GM19324 (cell line): ENCODE results near the gene FZD10.

Experiments used
- ATAC-seq: cut with Tn5 transposase; IDR thresholded peaks from one replicate; pipeline ENCODE4 v1.9.1; 2021; ENCODE audit warnings: mild to moderate bottlenecking, moderate library complexity; ENCODE audit not compliant: unreplicated experiment, low FRiP score

Gene FZD10

GRCh38 chr12:130153803-130154202 is 8.5 kb upstream of the FZD10 start:
- no peak for ATAC-seq

DNA sequence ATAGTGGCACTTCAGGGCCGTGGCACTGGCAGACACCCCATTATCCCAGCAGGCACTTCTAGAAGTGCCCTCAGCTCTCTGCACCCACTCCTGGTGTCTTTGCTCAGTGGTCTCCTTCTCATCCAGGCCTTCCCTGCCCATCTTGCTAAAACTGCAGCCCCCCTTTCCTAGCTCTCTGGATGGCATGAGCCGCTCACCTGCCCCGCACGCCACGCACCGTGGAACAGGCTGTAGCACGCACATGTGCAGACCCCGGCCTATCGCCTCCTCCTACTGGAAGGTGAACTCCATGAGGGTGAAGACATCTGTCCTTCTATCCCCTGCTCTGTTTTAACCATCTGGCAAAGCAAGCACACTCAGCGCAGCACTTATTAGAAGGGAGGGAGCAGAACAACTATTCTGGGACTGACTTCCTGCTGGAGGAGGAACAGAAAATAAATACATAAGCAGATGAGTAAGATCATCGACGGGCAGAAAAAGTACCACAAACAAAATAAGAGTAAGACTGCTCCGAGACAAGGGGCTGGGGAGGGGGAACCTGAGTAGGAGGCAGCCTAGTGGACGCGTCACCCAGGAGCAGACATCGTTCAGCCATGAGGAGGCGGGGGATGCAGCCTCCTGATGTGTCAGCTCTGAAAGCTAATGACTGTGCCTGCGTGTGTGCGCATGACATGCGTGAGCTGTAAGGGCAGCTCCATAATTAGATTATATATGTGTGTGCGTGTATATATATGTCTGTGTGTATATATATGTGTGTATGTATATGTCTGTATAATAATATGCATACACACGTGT is 7.8 kb upstream of the FZD10 start:
- no peak for ATAC-seq

DNA sequence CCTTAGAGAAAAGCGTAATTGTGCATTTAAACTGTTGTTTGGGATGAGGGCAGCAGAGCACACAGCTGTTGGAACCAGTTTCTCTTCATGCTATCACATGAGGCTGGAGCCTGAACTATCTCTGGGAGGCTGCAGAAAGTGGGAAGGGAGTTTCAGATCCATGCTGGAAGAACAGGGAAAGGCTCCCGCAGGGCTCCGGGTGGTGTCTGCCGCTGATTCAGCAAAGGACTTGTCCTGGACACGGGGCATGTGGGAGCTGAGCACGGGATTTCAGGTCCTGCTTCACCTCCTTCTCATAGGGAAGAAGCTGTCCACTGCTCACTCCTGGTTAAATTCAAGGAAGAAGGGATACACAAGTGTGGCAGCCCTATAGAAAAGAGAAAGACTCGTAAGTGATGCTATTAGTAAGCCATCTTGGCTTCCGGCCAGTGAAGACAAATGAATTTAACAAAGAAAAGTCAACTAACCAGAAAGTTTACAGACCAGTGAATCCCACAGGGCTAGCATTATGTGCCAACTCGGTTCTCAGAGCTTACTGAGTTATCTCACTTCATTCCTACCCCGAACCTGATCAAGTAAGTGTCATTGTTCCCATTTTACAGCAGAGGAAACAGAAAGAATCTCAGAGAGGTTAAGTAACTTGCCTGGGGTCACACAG is 6.7 kb upstream of the FZD10 start:
- ATAC-seq = no peak

DNA sequence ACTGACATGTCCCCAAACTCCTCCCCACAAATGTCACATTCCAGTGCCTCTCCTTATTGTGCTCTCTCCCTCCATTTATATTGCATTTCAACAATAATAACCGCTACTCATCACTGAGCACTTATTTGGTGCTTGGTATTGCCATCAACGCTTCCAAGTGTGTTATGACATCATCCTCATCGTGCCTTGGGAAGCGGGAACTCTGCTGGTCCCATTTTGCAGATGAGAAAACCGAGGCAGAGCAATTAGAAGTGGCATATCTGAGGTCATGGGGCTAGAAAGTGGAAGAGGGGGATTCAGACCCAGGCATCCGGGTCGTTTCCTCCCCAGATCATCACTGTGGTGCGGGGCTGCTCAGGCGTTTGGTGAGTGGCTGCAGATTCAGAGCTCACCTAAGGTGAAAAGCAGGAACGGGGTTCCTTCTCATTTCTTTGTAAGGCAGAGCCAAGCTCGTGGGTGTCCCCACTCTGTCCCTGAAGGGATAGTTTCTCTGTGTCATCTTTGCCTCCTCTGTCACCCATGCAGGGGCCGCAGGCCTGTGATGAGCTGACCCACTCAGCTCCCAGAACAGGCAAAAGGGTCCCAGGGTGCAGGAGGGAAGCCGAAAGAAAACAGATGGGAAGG is 5.5 kb upstream of the FZD10 start:
- ATAC-seq = no peak

DNA sequence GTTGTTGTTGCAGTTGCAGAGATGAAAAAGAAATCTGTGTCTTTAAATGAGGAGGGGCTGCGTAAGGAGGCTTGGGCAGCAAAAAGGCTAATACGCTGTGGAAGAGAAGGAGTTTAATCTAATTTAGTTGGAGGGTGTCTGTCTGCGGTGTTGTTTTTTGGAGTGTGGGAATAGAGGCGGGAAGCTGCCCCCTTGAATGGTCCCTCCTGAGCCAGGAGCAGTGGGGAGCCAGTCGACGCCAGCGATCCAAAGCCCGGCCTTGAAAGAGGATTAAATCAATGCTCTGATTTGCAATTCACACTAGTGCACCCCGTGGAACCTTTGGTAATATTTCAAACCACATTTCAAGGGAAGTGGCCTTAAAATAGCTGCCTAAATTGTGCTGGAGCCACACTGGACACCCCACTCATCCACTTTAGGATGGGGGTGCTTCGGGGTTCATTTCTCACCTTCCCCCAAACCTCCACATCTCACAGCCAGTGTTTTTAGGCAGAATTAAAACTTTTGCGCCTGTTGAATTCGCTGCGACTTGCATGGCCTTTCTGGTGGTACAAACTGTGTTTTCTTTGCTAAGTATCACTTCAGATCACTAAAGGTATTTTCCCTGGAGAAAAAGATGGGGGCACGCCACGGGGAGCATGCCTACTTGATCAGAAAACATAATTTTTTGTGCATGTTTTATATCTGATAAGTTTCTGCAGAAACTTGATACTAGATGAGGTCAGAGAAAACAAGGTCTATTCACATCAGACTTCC is 4.1 kb upstream of the FZD10 start:
- ATAC-seq = no peak

DNA sequence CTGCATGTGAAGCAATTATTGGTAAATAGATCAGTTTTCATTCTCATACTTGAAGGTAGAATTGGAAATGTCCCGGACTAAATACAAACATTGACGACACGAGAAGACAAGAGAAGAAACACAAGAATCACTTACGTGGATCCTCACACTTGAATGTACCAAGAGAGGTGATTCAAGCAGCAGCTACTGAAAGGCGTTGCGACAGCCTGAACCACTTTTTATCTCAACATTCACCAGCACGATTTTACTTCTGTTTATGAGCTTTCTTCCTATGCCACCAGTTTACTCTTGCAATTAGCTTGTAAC is 3.6 kb upstream of the FZD10 start:
- no peak for ATAC-seq

- no peak for ATAC-seq
Observed at GRCh38 chr12:130160306-130160705, 2.0 kb upstream of the FZD10 start.

- no peak for ATAC-seq
Observed at GRCh38 chr12:130160711-130161231, 1.5 kb upstream of the FZD10 start.

- ATAC-seq = no peak
Observed at GRCh38 chr12:130161261-130162243, 712 bp upstream of the FZD10 start.

DNA sequence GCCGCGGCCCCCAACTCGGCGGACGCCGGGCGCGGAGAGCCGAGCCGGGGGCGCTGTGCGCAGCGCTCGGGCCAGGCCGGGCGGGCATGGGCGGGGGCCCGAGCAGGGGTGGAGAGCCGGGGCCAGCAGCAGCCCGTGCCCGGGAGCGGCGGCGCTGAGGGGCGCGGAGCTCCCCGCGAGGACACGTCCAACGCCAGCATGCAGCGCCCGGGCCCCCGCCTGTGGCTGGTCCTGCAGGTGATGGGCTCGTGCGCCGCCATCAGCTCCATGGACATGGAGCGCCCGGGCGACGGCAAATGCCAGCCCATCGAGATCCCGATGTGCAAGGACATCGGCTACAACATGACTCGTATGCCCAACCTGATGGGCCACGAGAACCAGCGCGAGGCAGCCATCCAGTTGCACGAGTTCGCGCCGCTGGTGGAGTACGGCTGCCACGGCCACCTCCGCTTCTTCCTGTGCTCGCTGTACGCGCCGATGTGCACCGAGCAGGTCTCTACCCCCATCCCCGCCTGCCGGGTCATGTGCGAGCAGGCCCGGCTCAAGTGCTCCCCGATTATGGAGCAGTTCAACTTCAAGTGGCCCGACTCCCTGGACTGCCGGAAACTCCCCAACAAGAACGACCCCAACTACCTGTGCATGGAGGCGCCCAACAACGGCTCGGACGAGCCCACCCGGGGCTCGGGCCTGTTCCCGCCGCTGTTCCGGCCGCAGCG is 639 bp downstream of the FZD10 start:
- no peak for ATAC-seq

DNA sequence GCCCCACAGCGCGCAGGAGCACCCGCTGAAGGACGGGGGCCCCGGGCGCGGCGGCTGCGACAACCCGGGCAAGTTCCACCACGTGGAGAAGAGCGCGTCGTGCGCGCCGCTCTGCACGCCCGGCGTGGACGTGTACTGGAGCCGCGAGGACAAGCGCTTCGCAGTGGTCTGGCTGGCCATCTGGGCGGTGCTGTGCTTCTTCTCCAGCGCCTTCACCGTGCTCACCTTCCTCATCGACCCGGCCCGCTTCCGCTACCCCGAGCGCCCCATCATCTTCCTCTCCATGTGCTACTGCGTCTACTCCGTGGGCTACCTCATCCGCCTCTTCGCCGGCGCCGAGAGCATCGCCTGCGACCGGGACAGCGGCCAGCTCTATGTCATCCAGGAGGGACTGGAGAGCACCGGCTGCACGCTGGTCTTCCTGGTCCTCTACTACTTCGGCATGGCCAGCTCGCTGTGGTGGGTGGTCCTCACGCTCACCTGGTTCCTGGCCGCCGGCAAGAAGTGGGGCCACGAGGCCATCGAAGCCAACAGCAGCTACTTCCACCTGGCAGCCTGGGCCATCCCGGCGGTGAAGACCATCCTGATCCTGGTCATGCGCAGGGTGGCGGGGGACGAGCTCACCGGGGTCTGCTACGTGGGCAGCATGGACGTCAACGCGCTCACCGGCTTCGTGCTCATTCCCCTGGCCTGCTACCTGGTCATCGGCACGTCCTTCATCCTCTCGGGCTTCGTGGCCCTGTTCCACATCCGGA is 1.4 kb downstream of the FZD10 start:
- ATAC-seq = no peak

- ATAC-seq = no peak
Observed at GRCh38 chr12:130164216-130164542, 1.9 kb downstream of the FZD10 start.

- ATAC-seq = no peak
Observed at GRCh38 chr12:130164936-130165335, 2.7 kb downstream of the FZD10 start.

- no peak for ATAC-seq
Observed at GRCh38 chr12:130166306-130166705, 4.0 kb downstream of the FZD10 start.

- no peak for ATAC-seq
Observed at GRCh38 chr12:130167537-130167936, 5.3 kb downstream of the FZD10 start.

- ATAC-seq = no peak
Observed at GRCh38 chr12:130169256-130169655, 7.0 kb downstream of the FZD10 start.

GRCh38 chr12:130169924-130170323 is 7.7 kb downstream of the FZD10 start:
- no peak for ATAC-seq

DNA sequence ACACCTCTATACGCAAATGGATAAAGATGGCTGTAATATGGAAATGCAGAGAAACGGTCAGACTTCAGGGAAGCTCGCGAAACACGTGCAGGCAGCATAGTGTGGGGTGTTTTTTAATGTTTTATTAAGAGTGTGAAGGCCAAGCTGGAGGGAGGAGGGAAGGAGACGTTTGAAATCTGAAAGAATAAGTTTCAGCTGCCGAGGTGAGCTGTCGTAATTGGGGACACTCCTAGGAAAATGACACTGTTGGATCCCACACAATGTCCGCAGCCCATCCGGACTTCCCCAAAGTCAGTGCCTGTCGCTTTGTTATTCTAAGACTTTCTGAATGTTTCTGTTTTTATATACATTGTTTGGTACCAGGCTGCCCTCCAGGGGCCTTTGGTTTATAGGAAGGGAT is 8.3 kb downstream of the FZD10 start:
- ATAC-seq = no peak
